Measurements from ENCODE around the gene PRAMEF12.
"Not testable (repeated sequence)": the region's sequence is repeated elsewhere in the genome, so short reads cannot be mapped to it uniquely, and the experiment has no call there.

Gene PRAMEF12

DNA sequence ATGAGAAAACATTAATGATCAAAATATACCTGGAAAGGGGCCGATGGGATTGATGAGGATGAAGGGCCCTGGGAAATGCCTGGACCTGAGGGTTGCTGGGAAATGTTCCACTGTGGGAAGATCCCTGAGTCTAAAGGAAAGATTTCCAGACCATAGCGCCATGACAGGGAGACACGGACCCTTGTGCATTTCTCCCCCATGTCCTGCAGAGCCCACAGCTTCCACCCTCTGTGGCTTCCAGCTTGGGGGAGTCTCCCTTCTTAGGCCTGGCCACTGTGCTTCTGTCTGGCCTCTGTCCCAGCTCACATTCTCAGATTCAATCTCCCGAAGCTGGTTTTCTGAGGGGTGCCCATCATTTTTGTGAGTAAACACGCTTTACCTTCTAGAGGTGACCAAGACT, 1.0 kb upstream of the PRAMEF12 start:
- no peak for DNase-seq

DNA sequence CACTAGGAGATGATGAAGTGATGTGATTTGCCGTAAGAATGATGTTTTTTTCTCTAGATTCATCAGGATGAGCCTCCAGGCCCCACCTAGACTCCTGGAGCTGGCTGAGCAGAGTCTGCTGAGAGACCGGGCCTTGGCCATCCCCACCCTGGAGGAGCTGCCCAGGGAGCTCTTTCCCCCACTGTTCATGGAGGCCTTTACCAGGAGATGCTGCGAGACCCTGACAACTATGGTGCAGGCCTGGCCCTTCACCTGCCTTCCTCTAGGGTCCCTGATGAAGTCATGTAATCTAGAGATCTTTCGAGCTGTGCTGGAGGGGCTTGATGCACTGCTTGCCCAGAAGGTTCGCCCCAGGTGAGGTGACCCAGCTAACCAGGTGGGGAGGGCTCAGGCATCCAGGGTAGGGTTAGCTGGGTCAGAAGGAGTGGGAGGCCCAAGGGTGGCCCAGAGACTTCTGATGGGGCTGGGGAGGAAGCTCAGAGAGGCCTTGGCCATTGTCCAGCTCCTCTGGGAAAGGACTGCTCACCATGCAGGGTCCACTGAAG, 1.3 kb downstream of the PRAMEF12 start:
- DNase-seq, result no peak

DNA sequence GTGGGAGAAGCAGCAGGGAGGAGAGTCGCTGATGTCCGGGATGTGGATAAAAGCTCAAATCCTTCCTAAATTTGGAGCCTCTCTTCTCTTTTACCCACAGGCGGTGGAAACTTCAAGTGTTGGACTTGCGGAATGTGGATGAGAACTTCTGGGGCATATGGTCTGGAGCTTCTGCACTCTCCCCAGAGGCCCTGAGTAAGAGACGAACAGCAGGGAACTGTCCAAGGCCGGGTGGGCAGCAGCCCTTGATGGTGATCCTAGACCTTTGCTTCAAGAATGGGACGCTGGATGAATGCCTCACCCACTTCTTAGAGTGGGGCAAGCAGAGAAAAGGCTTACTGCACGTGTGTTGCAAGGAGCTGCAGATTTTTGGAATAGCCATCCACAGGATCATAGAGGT, 1.9 kb downstream of the PRAMEF12 start:
- DNase-seq, result no peak

GRCh38 chr1:12776801-12777557, 3.4 kb downstream of the PRAMEF12 start:
- DNase-seq, result no peak

- DNase-seq, result no peak
These were observed 4.5 kb downstream of the PRAMEF12 start for GRCh38 chr1:12778061-12778460.

DNA sequence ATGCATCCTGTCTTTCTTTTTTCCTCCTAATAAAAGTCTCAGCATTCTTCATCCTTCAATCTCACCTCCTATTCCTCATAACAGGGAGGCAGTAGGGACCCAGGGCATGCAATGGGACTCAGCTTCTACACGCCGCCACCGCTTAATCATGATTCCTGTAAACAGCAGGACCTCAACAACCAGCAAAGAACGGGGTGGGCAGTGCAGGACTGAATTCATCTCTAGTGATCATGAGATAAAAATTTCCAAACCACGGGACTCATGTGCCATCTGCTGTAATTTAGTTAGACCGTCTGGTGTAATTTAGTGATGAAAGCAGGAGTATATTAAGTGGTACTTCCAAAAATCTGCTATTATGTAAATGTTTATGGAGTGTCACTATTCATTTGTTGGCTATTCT, 5.4 kb downstream of the PRAMEF12 start:
- DNase-seq, result no peak

- not testable (repeated sequence) for DNase-seq
These were observed 8.0 kb downstream of the PRAMEF12 start for GRCh38 chr1:12781488-12781887.

- not testable (repeated sequence) for DNase-seq
These were observed 10.2 kb downstream of the PRAMEF12 start for GRCh38 chr1:12783783-12784182.

- not testable (repeated sequence) for DNase-seq
These were observed 11.2 kb downstream of the PRAMEF12 start for GRCh38 chr1:12784729-12785128.

DNA sequence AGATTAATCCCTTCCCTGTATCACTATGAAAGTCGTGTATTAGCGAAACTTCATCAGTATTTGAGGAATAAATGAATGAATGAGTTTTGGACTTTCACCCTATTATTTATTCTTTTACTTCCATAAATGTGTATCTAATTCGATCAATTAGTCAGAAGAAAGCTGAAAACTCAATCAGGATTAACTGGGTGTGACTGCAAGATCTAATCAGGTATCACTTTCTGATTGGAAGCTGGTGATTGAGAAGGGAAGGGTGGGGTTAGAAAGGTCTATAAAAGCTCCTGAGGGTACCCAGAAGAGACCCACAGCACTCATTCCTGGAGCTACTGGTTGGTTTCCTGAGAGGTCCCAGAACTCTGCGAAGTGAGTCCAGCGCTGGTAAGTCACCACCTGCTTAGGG, 17.6 kb downstream of the PRAMEF12 start, which contains the start of gene PRAMEF1:
TSS of gene PRAMEF1 (plus strand) at position 301 of the 400 bp plus-strand sequence. CDS start 1,831 bp downstream, outside the sequence.
- DNase-seq, result not testable (repeated sequence)

GRCh38 chr1:12798911-12799310, 25.4 kb downstream of the PRAMEF12 start:
- DNase-seq, result no peak

DNA sequence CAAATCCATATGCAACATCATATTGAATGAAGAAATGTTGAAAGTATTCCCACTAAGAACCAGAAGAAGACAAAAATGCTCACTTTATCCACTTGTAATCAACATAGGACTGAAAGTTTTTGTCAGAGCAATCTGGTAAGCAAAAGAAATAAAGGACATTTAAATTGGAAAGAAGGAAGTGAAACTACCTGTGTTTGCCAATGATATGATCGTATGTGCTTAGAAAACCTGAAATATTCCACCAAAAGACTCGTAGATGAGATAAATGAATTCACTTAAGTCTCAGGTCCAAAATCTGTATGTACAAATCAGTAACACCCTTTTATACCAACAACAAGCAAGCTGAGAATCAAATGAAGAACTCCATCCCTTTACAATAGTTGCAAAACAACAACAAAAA, 26.2 kb downstream of the PRAMEF12 start:
- DNase-seq, result no peak

DNA sequence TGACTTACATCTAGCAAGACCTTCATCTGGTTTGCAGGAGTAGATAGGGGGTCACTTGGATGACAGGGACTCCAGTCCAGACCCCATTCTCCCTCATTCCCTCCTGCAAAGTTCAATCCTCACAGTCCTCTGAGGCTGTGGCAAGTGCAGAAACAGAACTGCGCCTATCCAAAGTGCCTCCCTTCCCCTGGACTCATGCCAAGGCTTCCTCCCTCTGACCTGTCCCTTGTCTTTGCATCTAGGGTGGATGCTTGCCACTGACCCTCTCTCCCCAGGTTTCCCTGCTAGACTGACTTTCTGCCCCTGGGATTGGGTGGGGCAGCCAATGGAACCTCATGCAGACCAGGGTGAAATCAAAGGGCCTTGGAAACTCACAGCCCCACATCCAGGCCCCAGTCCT, 36.4 kb downstream of the PRAMEF12 start:
- no peak for DNase-seq

GRCh38 chr1:12810691-12811408, 37.3 kb downstream of the PRAMEF12 start:
- no peak for DNase-seq

DNA sequence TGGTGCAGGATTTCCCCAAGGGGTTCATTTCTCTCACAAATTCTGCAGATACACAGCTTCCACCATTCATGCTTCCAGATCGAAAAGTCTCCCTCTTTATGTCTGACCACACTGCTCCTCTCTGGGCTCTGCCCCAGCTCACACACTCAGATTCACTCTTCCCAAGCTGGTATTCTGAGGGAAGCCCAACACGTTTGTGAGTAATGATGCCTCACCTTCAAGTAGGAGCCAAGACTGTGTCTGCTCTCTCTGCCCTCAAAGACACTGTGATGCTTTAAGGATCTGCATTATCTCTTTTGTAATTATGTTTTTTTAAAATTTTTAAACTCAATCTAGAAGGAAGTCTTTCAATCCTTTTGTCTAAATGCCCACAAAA, 37.9 kb downstream of the PRAMEF12 start:
- DNase-seq, result no peak

GRCh38 chr1:12819061-12819460, 45.5 kb downstream of the PRAMEF12 start:
- DNase-seq, result not testable (repeated sequence)
